ENCODE data around the gene REN. TPM values are rescaled to one million over a fixed set of nuclear protein-coding genes. Genes with fewer than 3 reads are reported as not detected.

Gene REN
- total and polyA plus RNA-seq, 2 of the 13 experiments (the other 11 are each of a cell fraction or from before 2014, with no cell fraction given): not detected

DNA sequence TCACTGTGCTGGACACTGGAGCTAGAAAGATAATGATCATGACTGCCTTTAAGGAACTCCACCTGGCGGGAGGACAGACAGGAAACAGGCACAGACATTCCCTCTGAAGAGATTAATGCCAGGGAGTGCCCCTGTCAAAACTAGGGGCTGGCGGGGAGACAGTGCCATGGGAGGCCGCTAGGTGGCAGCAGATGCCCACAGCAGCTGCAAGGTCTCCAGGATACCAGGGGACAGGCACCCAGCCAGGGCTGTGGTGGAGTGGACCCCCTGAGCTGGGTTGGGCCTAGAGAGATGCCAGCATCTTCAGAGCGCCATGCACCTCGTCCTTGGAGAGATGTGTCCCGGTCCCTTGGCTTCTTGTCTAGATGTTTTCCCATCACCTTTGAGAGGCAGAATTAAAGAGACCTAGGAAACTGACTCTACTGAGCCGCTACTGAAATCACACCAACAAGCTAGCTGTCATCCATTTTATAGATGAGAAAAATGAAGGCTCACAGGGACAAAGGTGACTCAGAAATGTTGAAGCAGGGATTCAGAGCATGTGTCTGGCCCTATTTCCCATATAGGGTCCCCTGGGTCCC, 3.6 kb downstream of the REN start (continued):
- TF ChIP-seq, protein P1, sequence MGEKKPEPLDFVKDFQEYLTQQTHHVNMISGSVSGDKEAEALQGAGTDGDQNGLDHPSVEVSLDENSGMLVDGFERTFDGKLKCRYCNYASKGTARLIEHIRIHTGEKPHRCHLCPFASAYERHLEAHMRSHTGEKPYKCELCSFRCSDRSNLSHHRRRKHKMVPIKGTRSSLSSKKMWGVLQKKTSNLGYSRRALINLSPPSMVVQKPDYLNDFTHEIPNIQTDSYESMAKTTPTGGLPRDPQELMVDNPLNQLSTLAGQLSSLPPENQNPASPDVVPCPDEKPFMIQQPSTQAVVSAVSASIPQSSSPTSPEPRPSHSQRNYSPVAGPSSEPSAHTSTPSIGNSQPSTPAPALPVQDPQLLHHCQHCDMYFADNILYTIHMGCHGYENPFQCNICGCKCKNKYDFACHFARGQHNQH (CRISPR knock-in tag; IDR thresholded peaks at IDR 0.05): peak; percentile 48; the same call in 1 of the 2 replicates
- TF ChIP-seq, protein P2, sequence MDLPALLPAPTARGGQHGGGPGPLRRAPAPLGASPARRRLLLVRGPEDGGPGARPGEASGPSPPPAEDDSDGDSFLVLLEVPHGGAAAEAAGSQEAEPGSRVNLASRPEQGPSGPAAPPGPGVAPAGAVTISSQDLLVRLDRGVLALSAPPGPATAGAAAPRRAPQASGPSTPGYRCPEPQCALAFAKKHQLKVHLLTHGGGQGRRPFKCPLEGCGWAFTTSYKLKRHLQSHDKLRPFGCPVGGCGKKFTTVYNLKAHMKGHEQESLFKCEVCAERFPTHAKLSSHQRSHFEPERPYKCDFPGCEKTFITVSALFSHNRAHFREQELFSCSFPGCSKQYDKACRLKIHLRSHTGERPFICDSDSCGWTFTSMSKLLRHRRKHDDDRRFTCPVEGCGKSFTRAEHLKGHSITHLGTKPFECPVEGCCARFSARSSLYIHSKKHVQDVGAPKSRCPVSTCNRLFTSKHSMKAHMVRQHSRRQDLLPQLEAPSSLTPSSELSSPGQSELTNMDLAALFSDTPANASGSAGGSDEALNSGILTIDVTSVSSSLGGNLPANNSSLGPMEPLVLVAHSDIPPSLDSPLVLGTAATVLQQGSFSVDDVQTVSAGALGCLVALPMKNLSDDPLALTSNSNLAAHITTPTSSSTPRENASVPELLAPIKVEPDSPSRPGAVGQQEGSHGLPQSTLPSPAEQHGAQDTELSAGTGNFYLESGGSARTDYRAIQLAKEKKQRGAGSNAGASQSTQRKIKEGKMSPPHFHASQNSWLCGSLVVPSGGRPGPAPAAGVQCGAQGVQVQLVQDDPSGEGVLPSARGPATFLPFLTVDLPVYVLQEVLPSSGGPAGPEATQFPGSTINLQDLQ (CRISPR knock-in tag; IDR thresholded peaks at IDR 0.05): no peak
- TF ChIP-seq, protein P3, sequence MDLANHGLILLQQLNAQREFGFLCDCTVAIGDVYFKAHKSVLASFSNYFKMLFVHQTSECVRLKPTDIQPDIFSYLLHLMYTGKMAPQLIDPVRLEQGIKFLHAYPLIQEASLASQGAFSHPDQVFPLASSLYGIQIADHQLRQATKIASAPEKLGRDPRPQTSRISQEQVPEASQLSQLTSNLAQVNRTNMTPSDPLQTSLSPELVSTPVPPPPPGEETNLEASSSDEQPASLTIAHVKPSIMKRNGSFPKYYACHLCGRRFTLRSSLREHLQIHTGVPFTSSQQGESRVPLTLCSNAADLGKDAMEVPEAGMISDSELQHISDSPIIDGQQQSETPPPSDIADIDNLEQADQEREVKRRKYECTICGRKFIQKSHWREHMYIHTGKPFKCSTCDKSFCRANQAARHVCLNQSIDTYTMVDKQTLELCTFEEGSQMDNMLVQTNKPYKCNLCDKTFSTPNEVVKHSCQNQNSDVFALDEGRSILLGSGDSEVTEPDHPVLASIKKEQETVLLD (CRISPR knock-in tag; IDR thresholded peaks at IDR 0.05; ENCODE audit: low read depth): no peak
- TF ChIP-seq ATM (IDR thresholded peaks at IDR 0.05; ENCODE audit: borderline replicate concordance): no peak
- TF ChIP-seq, protein P4, sequence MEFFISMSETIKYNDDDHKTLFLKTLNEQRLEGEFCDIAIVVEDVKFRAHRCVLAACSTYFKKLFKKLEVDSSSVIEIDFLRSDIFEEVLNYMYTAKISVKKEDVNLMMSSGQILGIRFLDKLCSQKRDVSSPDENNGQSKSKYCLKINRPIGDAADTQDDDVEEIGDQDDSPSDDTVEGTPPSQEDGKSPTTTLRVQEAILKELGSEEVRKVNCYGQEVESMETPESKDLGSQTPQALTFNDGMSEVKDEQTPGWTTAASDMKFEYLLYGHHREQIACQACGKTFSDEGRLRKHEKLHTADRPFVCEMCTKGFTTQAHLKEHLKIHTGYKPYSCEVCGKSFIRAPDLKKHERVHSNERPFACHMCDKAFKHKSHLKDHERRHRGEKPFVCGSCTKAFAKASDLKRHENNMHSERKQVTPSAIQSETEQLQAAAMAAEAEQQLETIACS (CRISPR knock-in tag; IDR thresholded peaks at IDR 0.05): no peak
- TF ChIP-seq CHD2 (IDR thresholded peaks at IDR 0.05; ENCODE audit: low read depth, low read length): no peak
- no peak for TF ChIP-seq ZIK1 (CRISPR knock-in tag; IDR thresholded peaks at IDR 0.05; ENCODE audit: borderline replicate concordance, low read depth)
- TF ChIP-seq ZNF12 (CRISPR knock-in tag; IDR thresholded peaks at IDR 0.05): no peak
- TF ChIP-seq TAF15 (IDR thresholded peaks at IDR 0.05; ENCODE audit: low read depth, low read length, poor library complexity, severe bottlenecking): no peak
- no peak for TF ChIP-seq RBFOX2 (IDR thresholded peaks at IDR 0.05; ENCODE audit: low read depth, low read length)
- TF ChIP-seq ARNT2 (CRISPR knock-in tag; IDR thresholded peaks at IDR 0.05; ENCODE audit: low read depth): no peak
- 0 out of 2 replicates have a peak, but pooled peaks have one; percentile 7 for TF ChIP-seq HNF4A (CRISPR knock-in tag; IDR thresholded peaks at IDR 0.05)
- no peak for TF ChIP-seq REPIN1 (CRISPR knock-in tag; IDR thresholded peaks at IDR 0.05; ENCODE audit: borderline replicate concordance, low read depth)
- TF ChIP-seq ZNF367 (CRISPR knock-in tag; IDR thresholded peaks at IDR 0.05; ENCODE audit: borderline replicate concordance): no peak
- TF ChIP-seq, protein P5, sequence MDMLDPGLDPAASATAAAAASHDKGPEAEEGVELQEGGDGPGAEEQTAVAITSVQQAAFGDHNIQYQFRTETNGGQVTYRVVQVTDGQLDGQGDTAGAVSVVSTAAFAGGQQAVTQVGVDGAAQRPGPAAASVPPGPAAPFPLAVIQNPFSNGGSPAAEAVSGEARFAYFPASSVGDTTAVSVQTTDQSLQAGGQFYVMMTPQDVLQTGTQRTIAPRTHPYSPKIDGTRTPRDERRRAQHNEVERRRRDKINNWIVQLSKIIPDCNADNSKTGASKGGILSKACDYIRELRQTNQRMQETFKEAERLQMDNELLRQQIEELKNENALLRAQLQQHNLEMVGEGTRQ (IDR thresholded peaks at IDR 0.05; ENCODE audit: low read depth, low read length): no peak
- TF ChIP-seq, protein P5 (CRISPR knock-in tag; IDR thresholded peaks at IDR 0.05; ENCODE audit: borderline replicate concordance): no peak
- no peak for TF ChIP-seq ZNF17 (CRISPR knock-in tag; IDR thresholded peaks at IDR 0.05)
- no peak for TF ChIP-seq NFE2L1 (CRISPR knock-in tag; IDR thresholded peaks at IDR 0.05; ENCODE audit: borderline replicate concordance)
- TF ChIP-seq HNRNPLL (IDR thresholded peaks at IDR 0.05; ENCODE audit: low read depth, low read length, poor library complexity, severe bottlenecking): no peak
- TF ChIP-seq, protein P6, sequence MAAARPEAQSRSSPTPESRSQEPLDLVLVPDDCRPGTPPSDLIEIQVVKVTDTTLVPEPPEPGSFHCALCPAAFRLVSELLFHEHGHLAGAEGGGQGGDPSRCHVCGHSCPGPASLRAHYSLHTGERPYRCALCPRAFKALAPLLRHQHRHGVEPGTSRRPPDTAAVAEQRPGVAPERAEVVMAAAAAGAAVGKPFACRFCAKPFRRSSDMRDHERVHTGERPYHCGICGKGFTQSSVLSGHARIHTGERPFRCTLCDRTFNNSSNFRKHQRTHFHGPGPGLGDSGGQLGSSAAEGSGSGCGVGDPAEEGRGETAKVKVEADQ (CRISPR knock-in tag; IDR thresholded peaks at IDR 0.05; ENCODE audit: borderline replicate concordance): no peak

Measured in HepG2 (cell line).